NCI-H2081 (cell line): ENCODE results near the gene PCDHB13.
"Not testable (repeated sequence)": the region's sequence is repeated elsewhere in the genome, so short reads cannot be mapped to it uniquely, and the experiment has no call there.

Source experiments
- DNase-seq, 2 experiments: peaks; one replicate each; lab custom pipeline; 2025; lab: John Stamatoyannopoulos, UW

The PCDHB13 gene

GRCh38 chr5:141213656-141214339 is at the start of gene PCDHB13:
TSS of gene PCDHB13 (plus strand) at chr5:141213919. CDS start at chr5:141214124, 205 bp downstream.
- DNase-seq = peak; percentile 51 to 56

DNA sequence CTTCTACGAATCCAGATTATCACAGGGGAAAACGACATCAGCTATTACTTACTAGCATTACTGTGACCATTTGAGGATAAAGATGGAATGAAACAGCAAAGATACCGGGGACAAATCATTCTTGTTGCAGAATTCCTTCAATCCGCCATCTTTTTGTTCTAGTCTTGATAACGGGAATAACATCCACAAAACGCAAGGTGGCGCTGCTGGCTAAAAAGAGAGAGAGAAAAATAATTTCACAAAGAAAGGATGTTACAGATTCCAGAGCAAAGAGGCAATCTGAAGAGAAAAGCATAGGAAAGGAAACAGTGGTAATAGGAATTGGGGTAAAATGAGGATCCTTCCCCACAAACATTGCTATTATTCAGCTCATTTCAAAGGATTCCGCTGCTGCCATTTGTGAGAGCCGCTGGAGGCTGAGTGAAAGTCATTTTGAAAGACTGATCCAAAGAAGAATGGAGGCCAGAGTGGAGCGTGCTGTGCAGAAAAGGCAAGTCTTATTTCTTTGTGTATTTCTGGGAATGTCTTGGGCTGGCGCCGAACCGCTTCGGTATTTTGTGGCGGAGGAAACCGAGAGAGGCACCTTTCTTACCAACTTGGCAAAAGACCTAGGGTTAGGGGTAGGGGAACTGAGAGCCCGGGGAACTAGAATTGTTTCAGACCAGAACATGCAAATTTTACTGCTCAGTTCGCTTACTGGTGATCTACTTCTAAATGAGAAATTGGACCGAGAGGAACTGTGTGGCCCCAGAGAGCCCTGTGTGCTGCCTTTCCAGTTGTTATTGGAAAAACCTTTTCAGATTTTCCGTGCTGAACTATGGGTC is 41.1 kb upstream of the PCDHB13 start, which contains the start of gene PCDHB7:
PCDHB7 (plus strand) TSS at position 264 of the 824 bp plus-strand sequence; CDS start at position 456, 192 bp downstream.
- DNase-seq = peak; percentile 19 to 34

- not testable (repeated sequence) for DNase-seq
These were observed 39.2 kb upstream of the PCDHB13 start for GRCh38 chr5:141174291-141175104.

DNA sequence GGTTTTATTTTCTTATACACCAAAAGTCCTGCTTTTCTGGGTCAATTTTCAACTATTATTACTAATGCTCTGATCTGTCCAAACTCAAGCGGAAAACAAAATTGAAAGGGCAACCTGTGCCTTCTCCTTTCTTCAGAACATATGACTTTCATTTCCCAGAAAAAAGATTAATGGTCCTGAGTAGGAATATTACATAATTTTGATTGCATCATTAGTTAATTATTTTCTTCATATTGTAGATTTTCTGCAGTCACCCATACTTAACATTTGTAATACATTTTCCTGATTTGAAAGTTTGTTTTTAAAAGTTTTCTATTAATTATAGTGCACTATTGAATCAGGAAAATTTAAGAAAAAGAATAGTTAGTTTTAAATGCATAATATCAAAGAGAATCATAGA is 37.8 kb upstream of the PCDHB13 start:
- DNase-seq = no peak

- not testable (repeated sequence) for DNase-seq
These were observed 36.0 kb upstream of the PCDHB13 start, which contains the start of gene PCDHB8 for GRCh38 chr5:141177577-141178191. TSS of gene PCDHB8 (plus strand) at chr5:141177790. CDS start at chr5:141178035, 245 bp downstream.

DNA sequence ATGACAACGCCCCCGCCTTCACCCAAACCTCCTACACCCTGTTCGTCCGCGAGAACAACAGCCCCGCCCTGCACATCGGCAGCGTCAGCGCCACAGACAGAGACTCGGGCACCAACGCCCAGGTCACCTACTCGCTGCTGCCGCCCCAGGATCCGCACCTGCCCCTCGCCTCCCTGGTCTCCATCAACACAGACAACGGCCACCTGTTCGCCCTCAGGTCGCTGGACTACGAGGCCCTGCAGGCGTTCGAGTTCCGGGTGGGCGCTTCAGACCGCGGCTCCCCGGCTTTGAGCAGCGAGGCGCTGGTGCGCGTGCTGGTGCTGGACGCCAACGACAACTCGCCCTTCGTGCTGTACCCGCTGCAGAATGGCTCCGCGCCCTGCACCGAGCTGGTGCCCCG is 34.3 kb upstream of the PCDHB13 start:
- DNase-seq = not testable (repeated sequence)

DNA sequence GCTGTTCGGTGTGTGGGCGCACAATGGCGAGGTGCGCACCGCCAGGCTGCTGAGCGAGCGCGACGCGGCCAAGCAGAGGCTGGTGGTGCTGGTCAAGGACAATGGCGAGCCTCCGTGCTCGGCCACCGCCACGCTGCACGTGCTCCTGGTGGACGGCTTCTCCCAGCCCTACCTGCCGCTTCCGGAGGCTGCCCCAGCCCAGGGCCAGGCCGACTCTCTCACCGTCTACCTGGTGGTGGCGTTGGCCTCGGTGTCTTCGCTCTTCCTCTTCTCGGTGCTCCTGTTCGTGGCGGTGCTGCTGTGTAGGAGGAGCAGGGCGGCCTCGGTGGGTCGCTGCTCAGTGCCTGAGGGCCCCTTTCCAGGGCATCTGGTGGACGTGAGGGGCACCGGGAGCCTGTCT is 33.8 kb upstream of the PCDHB13 start:
- not testable (repeated sequence) for DNase-seq

GRCh38 chr5:141180313-141180712 is 33.4 kb upstream of the PCDHB13 start:
- no peak for DNase-seq

- DNase-seq = peak; percentile 51 to 67
These were observed 31.5 kb upstream of the PCDHB13 start, which contains the start of gene PCDHB16 for GRCh38 chr5:141182248-141182647. TSS of gene PCDHB16 (plus strand) at chr5:141182387. CDS start at chr5:141182560, 173 bp downstream.

DNA sequence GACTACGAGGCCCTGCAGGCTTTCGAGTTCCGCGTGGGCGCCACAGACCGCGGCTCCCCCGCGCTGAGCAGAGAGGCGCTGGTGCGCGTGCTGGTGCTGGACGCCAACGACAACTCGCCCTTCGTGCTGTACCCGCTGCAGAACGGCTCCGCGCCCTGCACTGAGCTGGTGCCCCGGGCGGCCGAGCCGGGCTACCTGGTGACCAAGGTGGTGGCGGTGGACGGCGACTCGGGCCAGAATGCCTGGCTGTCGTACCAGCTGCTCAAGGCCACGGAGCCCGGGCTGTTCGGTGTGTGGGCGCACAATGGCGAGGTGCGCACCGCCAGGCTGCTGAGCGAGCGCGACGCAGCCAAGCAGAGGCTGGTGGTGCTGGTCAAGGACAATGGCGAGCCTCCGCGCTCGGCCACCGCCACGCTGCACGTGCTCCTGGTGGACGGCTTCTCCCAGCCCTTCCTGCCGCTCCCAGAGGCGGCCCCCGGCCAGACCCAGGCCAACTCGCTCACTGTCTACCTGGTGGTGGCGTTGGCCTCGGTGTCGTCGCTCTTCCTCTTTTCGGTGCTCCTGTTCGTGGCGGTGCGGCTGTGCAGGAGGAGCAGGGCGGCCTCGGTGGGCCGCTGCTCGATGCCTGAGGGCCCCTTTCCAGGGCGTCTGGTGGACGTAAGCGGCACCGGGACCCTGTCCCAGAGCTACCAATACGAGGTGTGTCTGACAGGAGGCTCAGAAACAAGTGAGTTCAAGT is 29.4 kb upstream of the PCDHB13 start:
- DNase-seq = not testable (repeated sequence)

DNA sequence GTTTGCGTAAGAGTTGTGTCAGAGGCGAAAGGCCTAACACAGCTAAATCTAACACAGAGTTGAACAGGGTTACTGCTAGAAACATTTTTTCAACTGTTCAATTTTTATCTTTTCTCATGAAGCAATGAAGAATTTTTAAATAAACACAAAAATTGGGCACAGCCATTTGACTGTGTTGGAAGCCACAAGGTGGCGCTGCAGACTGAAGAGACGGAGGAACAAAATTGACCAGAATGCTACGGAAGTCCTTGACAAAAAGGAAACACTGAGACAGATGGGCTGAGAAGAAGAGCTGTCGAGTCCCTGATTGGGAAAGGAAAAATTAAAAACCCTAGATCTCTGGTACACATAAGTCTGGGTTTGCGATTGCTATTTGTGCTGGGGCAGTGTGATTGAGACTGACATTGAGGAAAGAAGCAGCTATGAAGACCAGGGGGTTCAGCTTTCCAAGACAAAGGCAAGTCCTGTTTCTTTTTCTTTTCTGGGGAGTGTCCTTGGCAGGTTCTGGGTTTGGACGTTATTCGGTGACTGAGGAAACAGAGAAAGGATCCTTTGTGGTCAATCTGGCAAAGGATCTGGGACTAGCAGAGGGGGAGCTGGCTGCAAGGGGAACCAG is 26.7 kb upstream of the PCDHB13 start, which contains the start of gene PCDHB9:
PCDHB9 (plus strand) TSS at position 265 of the 616 bp plus-strand sequence; CDS start at position 423, 158 bp downstream.
- peak; percentile 10 to 44 for DNase-seq

DNA sequence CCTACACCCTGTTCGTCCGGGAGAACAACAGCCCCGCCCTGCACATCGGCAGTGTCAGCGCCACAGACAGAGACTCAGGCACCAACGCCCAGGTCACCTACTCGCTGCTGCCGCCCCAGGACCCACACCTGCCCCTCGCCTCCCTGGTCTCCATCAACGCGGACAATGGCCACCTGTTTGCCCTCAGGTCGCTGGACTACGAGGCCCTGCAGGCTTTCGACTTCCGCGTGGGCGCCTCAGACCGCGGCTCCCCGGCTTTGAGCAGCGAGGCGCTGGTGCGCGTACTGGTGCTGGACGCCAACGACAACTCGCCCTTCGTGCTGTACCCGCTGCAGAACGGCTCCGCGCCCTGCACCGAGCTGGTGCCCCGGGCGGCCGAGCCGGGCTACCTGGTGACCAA is 25.0 kb upstream of the PCDHB13 start:
- DNase-seq = not testable (repeated sequence)

DNA sequence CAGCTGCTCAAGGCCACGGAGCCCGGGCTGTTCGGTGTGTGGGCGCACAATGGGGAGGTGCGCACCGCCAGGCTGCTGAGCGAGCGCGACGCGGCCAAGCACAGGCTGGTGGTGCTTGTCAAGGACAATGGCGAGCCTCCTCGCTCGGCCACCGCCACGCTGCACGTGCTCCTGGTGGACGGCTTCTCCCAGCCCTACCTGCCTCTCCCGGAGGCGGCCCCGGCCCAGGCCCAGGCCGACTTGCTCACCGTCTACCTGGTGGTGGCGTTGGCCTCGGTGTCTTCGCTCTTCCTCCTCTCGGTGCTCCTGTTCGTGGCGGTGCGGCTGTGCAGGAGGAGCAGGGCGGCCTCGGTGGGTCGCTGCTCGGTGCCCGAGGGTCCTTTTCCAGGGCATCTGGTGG is 24.6 kb upstream of the PCDHB13 start:
- DNase-seq = not testable (repeated sequence)

- peak in 1 of 2 experiments; percentile 11 for DNase-seq
These were observed 21.5 kb upstream of the PCDHB13 start, which contains the start of gene PCDHB10 for GRCh38 chr5:141192110-141192725. TSS of gene PCDHB10 (plus strand) at chr5:141192353. CDS start at chr5:141192553, 200 bp downstream.

GRCh38 chr5:141194332-141194731 is 19.4 kb upstream of the PCDHB13 start:
- not testable (repeated sequence) for DNase-seq

GRCh38 chr5:141196363-141196762 is 17.4 kb upstream of the PCDHB13 start:
- DNase-seq = no peak

- peak; percentile 55 to 77 for DNase-seq
These were observed 14.1 kb upstream of the PCDHB13 start, which contains the start of gene PCDHB11 for GRCh38 chr5:141199359-141200235. TSS of gene PCDHB11 (plus strand) at chr5:141199627. CDS start at chr5:141199775, 148 bp downstream.

- DNase-seq = not testable (repeated sequence)
These were observed 12.6 kb upstream of the PCDHB13 start for GRCh38 chr5:141201126-141201525.
